Amniotic stem cell (primary cell): ENCODE results near the gene P4HA2.
"Not testable (repeated sequence)": the region's sequence is repeated elsewhere in the genome, so short reads cannot be mapped to it uniquely, and the experiment has no call there.

Source experiments
- DNase-seq: peaks from one replicate; lab custom pipeline; 2025; lab: John Stamatoyannopoulos, UW

P4HA2 gene

GRCh38 chr5:132199116-132199680 lies 28.5 kb downstream of the P4HA2 start:
- DNase-seq, result no peak

GRCh38 chr5:132198571-132198970 lies 29.1 kb downstream of the P4HA2 start:
- no peak for DNase-seq

GRCh38 chr5:132195727-132196126 lies 31.9 kb downstream of the P4HA2 start:
- DNase-seq, result no peak

GRCh38 chr5:132193165-132193694 lies 34.4 kb downstream of the P4HA2 start:
- no peak for DNase-seq

- DNase-seq, result no peak
Observed at GRCh38 chr5:132190161-132190817, 37.4 kb downstream of the P4HA2 start.

- DNase-seq, result no peak
Observed at GRCh38 chr5:132184588-132184987, 43.1 kb downstream of the P4HA2 start.

- DNase-seq, result no peak
Observed at GRCh38 chr5:132183723-132184122, 43.9 kb downstream of the P4HA2 start.

- no peak for DNase-seq
Observed at GRCh38 chr5:132182359-132183040, 45.2 kb downstream of the P4HA2 start.

GRCh38 chr5:132181011-132181629 lies 46.5 kb downstream of the P4HA2 start:
- no peak for DNase-seq

GRCh38 chr5:132180134-132180745 lies 47.4 kb downstream of the P4HA2 start:
- peak; percentile 57 for DNase-seq

GRCh38 chr5:132179405-132179804 lies 48.2 kb downstream of the P4HA2 start:
- DNase-seq, result no peak

GRCh38 chr5:132177691-132178149 lies 49.9 kb downstream of the P4HA2 start:
- no peak for DNase-seq

GRCh38 chr5:132176987-132177386 lies 50.7 kb downstream of the P4HA2 start:
- no peak for DNase-seq

- no peak for DNase-seq
Observed at GRCh38 chr5:132176521-132176945, 51.1 kb downstream of the P4HA2 start.

GRCh38 chr5:132162945-132163344 lies 64.7 kb downstream of the P4HA2 start:
- no peak for DNase-seq

GRCh38 chr5:132161574-132162326 lies 65.9 kb downstream of the P4HA2 start:
- DNase-seq, result not testable (repeated sequence)

GRCh38 chr5:132156413-132156812 lies 71.2 kb downstream of the P4HA2 start:
- no peak for DNase-seq

- no peak for DNase-seq
Observed at GRCh38 chr5:132150565-132150964, 77.1 kb downstream of the P4HA2 start.

- no peak for DNase-seq
Observed at GRCh38 chr5:132147663-132148062, 80.0 kb downstream of the P4HA2 start.

- DNase-seq, result not testable (repeated sequence)
Observed at GRCh38 chr5:132145326-132145725, 82.3 kb downstream of the P4HA2 start.

- no peak for DNase-seq
Observed at GRCh38 chr5:132143148-132143547, 84.5 kb downstream of the P4HA2 start.
